ENCODE results near the gene KXD1.

KXD1 gene

DNA sequence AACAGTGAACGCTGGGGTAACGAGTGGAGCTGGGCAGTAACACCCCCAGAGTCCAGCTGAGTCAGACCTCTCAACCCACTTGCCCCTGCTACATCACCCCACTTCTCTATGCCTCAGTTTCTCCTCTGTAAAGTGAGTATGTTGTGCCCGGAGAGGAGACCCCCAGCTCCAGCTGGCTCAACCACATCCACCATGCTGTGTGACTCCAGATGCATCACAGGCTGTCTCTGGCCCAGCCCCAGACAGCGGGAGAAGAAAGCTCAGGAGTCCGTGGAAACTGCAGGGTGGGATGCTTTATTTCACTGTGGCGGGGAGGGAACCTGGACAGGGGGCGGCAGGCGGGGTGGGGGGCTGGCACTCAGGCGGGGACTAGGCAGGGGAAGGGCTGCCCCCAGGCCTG is 26.2 kb upstream of the KXD1 start:
- DNase-seq (ENCODE audit: extremely low read depth, insufficient read length), result no peak
- Histone ChIP-seq H3K36me3 (ENCODE audit: control insufficient read depth, insufficient read depth, low read length) (peaks cover 15% of the 10 kb centered on the region), H3K4me3 (replicated peaks; ENCODE audit: low read depth, low read length) (no peak overlapping the region), H3K27me3 (replicated peaks; ENCODE audit: control insufficient read depth, insufficient read depth, low read length) (no peaks in the 10 kb centered on the region)
- TF ChIP-seq CTCF (IDR thresholded peaks at IDR 0.05; ENCODE audit: insufficient read depth, low read length, poor library complexity, severe bottlenecking), result no peak

DNA sequence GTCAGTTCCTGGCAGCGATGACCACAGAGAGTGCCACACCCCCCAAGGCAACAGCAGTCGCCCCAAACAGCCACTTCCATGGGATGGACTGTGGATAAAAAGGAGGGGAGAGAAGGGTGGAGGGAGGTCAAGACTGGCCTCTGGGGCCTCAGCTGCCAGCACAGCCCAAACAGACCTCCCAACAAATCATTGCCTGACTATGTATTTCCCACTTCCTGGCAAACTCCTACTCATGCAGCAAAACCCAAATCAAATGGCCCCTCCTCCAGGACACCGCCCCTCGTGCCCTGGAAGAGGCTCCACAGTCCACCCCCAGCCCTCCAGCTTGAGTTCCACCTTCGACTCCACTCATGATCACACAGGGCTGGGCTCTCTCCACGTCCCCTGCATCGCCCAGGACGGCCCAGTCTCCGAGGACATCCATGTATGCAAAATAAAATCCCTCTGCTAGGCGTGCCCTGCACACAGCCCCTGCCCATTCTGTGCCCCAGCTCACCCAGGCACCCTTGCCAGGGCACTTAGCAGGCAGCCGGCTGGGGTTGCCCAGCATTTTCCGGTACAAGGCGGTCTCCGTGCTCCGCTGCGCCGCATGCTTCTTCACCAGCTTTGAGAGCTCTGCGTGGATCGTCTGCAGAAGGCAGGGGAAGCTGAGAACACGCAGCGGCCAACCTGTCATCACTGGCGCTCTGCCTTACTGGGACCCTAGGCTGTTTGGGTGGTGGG is 25.3 kb upstream of the KXD1 start:
- Histone ChIP-seq H3K36me3 (ENCODE audit: control insufficient read depth, insufficient read depth, low read length) (peaks cover 19% of the 10 kb centered on the region), H3K4me3 (replicated peaks; ENCODE audit: low read depth, low read length) (no peak overlapping the region), H3K27me3 (replicated peaks; ENCODE audit: control insufficient read depth, insufficient read depth, low read length) (no peaks in the 10 kb centered on the region)
- no peak for DNase-seq (ENCODE audit: extremely low read depth, insufficient read length)
- TF ChIP-seq CTCF (IDR thresholded peaks at IDR 0.05; ENCODE audit: insufficient read depth, low read length, poor library complexity, severe bottlenecking), result no peak

DNA sequence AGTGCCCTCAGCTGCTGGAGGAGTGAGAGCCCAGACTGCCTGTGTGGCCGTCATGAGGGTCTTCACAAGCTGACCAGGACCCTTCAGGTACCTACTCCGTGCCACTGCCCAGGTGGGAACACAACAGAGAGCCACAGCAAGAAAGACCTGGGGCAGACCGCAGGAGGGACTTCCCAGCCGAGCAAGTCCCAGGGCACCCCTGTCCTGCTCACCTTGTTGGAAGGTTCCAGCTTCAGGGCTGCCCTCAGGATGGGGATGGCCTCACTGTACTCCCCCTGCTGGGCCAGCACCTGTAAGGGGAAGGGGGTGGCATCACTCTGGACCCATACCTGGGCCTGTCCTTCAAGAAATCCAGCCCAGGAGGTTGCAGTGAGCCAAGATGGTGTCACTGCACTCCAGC is 24.6 kb upstream of the KXD1 start:
- TF ChIP-seq CTCF (IDR thresholded peaks at IDR 0.05; ENCODE audit: insufficient read depth, low read length, poor library complexity, severe bottlenecking), result no peak
- no peak for DNase-seq (ENCODE audit: extremely low read depth, insufficient read length)
- no peaks in the 10 kb centered on the region for H3K27me3 ChIP-seq (replicated peaks; ENCODE audit: control insufficient read depth, insufficient read depth, low read length)
- H3K36me3 ChIP-seq (ENCODE audit: control insufficient read depth, insufficient read depth, low read length), result peaks cover 22% of the 10 kb centered on the region
- H3K4me3 ChIP-seq (replicated peaks; ENCODE audit: low read depth, low read length), result no peak overlapping the region

- DNase-seq (ENCODE audit: extremely low read depth, insufficient read length), result no peak
- no peak for TF ChIP-seq CTCF (IDR thresholded peaks at IDR 0.05; ENCODE audit: insufficient read depth, low read length, poor library complexity, severe bottlenecking)
- Histone ChIP-seq H3K27me3 (replicated peaks; ENCODE audit: control insufficient read depth, insufficient read depth, low read length) (no peaks in the 10 kb centered on the region), H3K4me3 (replicated peaks; ENCODE audit: low read depth, low read length) (no peak overlapping the region), H3K36me3 (ENCODE audit: control insufficient read depth, insufficient read depth, low read length) (peaks cover 34% of the 10 kb centered on the region)
These were observed 21.2 kb upstream of the KXD1 start for GRCh38 chr19:18536475-18536874.

DNA sequence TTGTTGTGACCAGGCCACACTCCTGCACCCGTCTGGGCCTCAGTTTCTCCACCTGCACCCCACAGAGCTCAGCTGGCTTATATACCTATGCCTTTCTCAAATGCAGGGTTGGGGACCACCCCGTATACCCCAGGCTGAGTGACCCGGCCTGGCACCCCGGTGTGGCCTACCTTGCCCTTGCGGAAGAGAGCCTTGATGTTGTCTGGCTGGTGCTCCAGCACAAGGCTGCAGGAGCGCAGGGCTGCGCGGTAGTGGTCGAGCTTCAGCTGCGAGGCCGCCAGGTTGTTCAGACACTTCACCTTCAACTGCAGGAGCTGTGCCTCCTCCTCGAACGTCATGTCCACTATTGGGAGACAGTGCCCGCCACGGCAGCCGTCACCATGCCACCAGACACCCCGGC is 20.2 kb upstream of the KXD1 start:
- H3K27me3 ChIP-seq (replicated peaks; ENCODE audit: control insufficient read depth, insufficient read depth, low read length), result no peaks in the 10 kb centered on the region
- no peak for DNase-seq (ENCODE audit: extremely low read depth, insufficient read length)
- no peak overlapping the region for H3K4me3 ChIP-seq (replicated peaks; ENCODE audit: low read depth, low read length)
- peaks cover 35% of the 10 kb centered on the region for H3K36me3 ChIP-seq (ENCODE audit: control insufficient read depth, insufficient read depth, low read length)
- no peak for TF ChIP-seq CTCF (IDR thresholded peaks at IDR 0.05; ENCODE audit: insufficient read depth, low read length, poor library complexity, severe bottlenecking)

DNA sequence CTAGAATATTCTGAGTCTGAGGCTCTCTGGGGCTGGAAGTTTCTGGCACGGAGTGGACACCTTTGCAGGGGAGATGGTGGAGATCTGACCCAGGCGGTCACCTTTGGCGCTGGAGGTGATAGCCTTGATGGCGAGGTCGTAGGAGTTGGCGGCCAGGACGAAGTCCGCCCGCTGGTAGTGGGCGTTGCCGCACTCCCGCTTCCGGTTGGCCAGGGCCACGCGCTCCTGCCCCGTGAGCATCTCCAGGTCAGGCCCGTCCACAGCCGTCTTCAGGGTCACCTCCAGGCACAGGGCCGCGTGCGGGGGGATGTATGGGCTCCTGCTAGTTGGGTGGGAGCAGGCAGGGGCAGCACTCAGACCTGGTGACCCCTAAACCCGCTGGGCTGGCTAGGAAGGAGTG is 19.6 kb upstream of the KXD1 start:
- H3K36me3 ChIP-seq (ENCODE audit: control insufficient read depth, insufficient read depth, low read length), result peaks cover 31% of the 10 kb centered on the region

More for the DNA sequence above, 19.6 kb upstream of the KXD1 start:
- Histone ChIP-seq H3K27me3 (replicated peaks; ENCODE audit: control insufficient read depth, insufficient read depth, low read length) (no peaks in the 10 kb centered on the region), H3K4me3 (replicated peaks; ENCODE audit: low read depth, low read length) (no peak overlapping the region)
- DNase-seq (ENCODE audit: extremely low read depth, insufficient read length), result no peak
- no peak for TF ChIP-seq CTCF (IDR thresholded peaks at IDR 0.05; ENCODE audit: insufficient read depth, low read length, poor library complexity, severe bottlenecking)

Measured in GM06990 (cell line).